K562 (cell line): ENCODE measurements around the gene ERCC1. TPM values are rescaled to one million over a fixed set of nuclear protein-coding genes. Genes with fewer than 3 reads are reported as not detected.

Source experiments
- BHLHE40 ChIP-seq: IDR thresholded peaks from 2 replicates; pipeline ENCODE4 v1.6.1; 2011; ENCODE audit warnings: low read length, improper control_type of control experiment
- CHCHD3 ChIP-seq: fragments of 250-450 bp; sonication (Bioruptor Pico); IDR thresholded peaks from 2 replicates; pipeline ENCODE4 v2.1.2; 2022; ENCODE audit warnings: mild to moderate bottlenecking
- CREM ChIP-seq: IDR thresholded peaks from 2 replicates; pipeline ENCODE4 v1.6.1; 2014; ENCODE audit warnings: antibody characterized with exemption, low read depth
- CTBP1 ChIP-seq: fragments of 450-650 bp; IDR thresholded peaks from 2 replicates; pipeline ENCODE4 v1.6.1; 2016; ENCODE audit warnings: borderline replicate concordance
- GABPB2 ChIP-seq: fragments of 250-450 bp; sonication (Bioruptor Pico); conservative IDR thresholded peaks from 2 replicates; pipeline ENCODE4 v1.5.1; 2021; ENCODE audit warnings: mild to moderate bottlenecking
- HDAC2 ChIP-seq: fragments of 450-650 bp; IDR thresholded peaks from 2 replicates; pipeline ENCODE4 v1.6.1; 2016; ENCODE audit warnings: mild to moderate bottlenecking
- HDAC3 ChIP-seq: fragments of 450-650 bp; IDR thresholded peaks from 2 replicates; pipeline ENCODE4 v1.6.1; 2018; ENCODE audit warnings: borderline replicate concordance, mild to moderate bottlenecking, moderate library complexity; ENCODE audit not compliant: partially characterized antibody
- JUND ChIP-seq, 2 experiments: IDR thresholded peaks; 2 replicates in 1 of 2; 3 replicates in 1 of 2; pipeline ENCODE4 v1.6.1; 2011; ENCODE audit warnings: borderline replicate concordance in 2 of 2, low read depth in 2 of 2, low read length in 2 of 2, improper control_type of control experiment in 1 of 2, missing biosample characterization in 1 of 2, missing genetic modification characterization in 1 of 2, missing genetic modification reagents in 1 of 2
- LARP7 ChIP-seq: fragments of 450-650 bp; IDR thresholded peaks from 2 replicates; pipeline ENCODE4 v1.6.1; 2016
- NELFE ChIP-seq: IDR thresholded peaks from 2 replicates; pipeline ENCODE4 v1.6.1; 2011; ENCODE audit warnings: mild to moderate bottlenecking; ENCODE audit not compliant: insufficient read depth, insufficient read length
- NUFIP1 ChIP-seq: fragments of 450-650 bp; IDR thresholded peaks from 2 replicates; pipeline ENCODE4 v1.6.1; 2018; ENCODE audit not compliant: partially characterized antibody
- POLR2B ChIP-seq: fragments of 450-650 bp; IDR thresholded peaks from 2 replicates; pipeline ENCODE4 v1.6.1; 2018; ENCODE audit warnings: low read depth; ENCODE audit not compliant: partially characterized antibody
- RBFOX2 ChIP-seq: fragments of 200-400 bp; formaldehyde crosslinking; IDR thresholded peaks from 2 replicates; pipeline ENCODE4 v1.6.1; 2017; ENCODE audit warnings: low read depth, mild to moderate bottlenecking, low read length, moderate library complexity
- RBM22 ChIP-seq: fragments of 200-400 bp; formaldehyde crosslinking; IDR thresholded peaks from 2 replicates; pipeline ENCODE4 v1.6.1; 2018; ENCODE audit warnings: low read length, low read depth; ENCODE audit not compliant: poor library complexity, severe bottlenecking
- RCOR1 ChIP-seq, 2 experiments: IDR thresholded peaks; 2 replicates each; pipeline ENCODE4 v1.6.1; 2012; ENCODE audit warnings: low read depth in 2 of 2, low read length in 2 of 2, borderline replicate concordance in 1 of 2, improper control_type of control experiment in 1 of 2
- RUNX1 ChIP-seq: sonication (generic); IDR thresholded peaks from 2 replicates; pipeline ENCODE4 v1.6.1; 2016; ENCODE audit warnings: antibody characterized with exemption, low read depth
- SMAD3 ChIP-seq: fragments of 450-650 bp; formaldehyde crosslinking; conservative IDR thresholded peaks from 2 replicates; pipeline ENCODE4 v1.4.0; 2020; ENCODE audit warnings: mild to moderate bottlenecking
- SMARCC2 ChIP-seq: fragments of 450-650 bp; IDR thresholded peaks from 2 replicates; pipeline ENCODE4 v1.6.1; 2017; ENCODE audit warnings: antibody characterized with exemption, moderate library complexity, mild to moderate bottlenecking, low read depth
- SUPT5H ChIP-seq: fragments of 450-650 bp; IDR thresholded peaks from 2 replicates; pipeline ENCODE4 v1.6.1; 2016
- polyA plus RNA-seq, 8 experiments: library from polyadenylated mRNA; depleted of rRNA in 4 of 8; stranded (reverse) in 5 of 8; unstranded in 3 of 8; fragments of >200 nt; fragmentation: Nextera tagmentation in 2 of 8; fragmentation: Illumina TruSeq in 1 of 8; extraction: Ambion mirVana in 2 of 8; extraction: Trizol in 1 of 8; gene quantifications; 2 replicates each; pipeline versions ENCODE4 v1.2.1 to v1.2.3, GENCODE V29; 2011 to 2014; ENCODE audit warnings: inconsistent platforms in 1 of 8, missing spikeins in 1 of 8
- total RNA-seq, 7 experiments: library from RNA; depleted of rRNA in 6 of 7; stranded (reverse); fragments of >200 nt in 6 of 7; fragmentation: Illumina TruSeq in 2 of 7; extraction: Trizol in 2 of 7; gene quantifications; 2 replicates each; pipeline versions ENCODE4 v1.2.1 to v1.2.3, GENCODE V29; 2011 to 2021; ENCODE audit warnings: low replicate concordance in 1 of 7
- TF ChIP-seq, protein P1 (sequence below), 2 experiments: fragments of 450-650 bp in 1 of 2; sonication (generic) in 1 of 2; formaldehyde crosslinking in 1 of 2; IDR thresholded peaks; 2 replicates each; pipeline versions ENCODE4 v1.7.1 to v1.9.0; 2016 to 2022; ENCODE audit warnings: inconsistent platforms in 1 of 2, mild to moderate bottlenecking in 1 of 2, missing genetic modification reagents in 1 of 2

The ERCC1 gene
- total and polyA plus RNA-seq, 9 of the 15 experiments (the other 6 are each of a cell fraction or from before 2014, with no cell fraction given): 9.3 to 92.6 (median 60.0) TPM

- peak; percentile 78 for TF ChIP-seq POLR2B
- TF ChIP-seq CTBP1: peak; percentile 82; the same call in 1 of the 2 replicates
- TF ChIP-seq JUND (IDR thresholded peaks at IDR 0.05; ENCODE audit: borderline replicate concordance, low read depth, low read length): peak; percentile 97
- no peak for TF ChIP-seq JUND (tag; IDR thresholded peaks at IDR 0.05; ENCODE audit: borderline replicate concordance, low read depth, low read length)
- 0 out of 4 replicates have a peak, but pooled peaks of 1 of the 2 experiments have one; percentile 30 for TF ChIP-seq RCOR1 (IDR thresholded peaks at IDR 0.05; ENCODE audit: borderline replicate concordance in 1 of 2, low read depth in 2 of 2, low read length in 2 of 2)
- TF ChIP-seq BHLHE40: peak; percentile 94
- TF ChIP-seq RUNX1: no peak
- TF ChIP-seq LARP7: peak; percentile 31; the same call in 1 of the 2 replicates
- peak; percentile 95 for TF ChIP-seq HDAC2
- peak; percentile 92 for TF ChIP-seq NUFIP1
- TF ChIP-seq SMAD3 (CRISPR knock-in tag): 0 out of 2 replicates have a peak, but pooled peaks have one; percentile 73
- peak; percentile 62 for TF ChIP-seq CREM
- no peak for TF ChIP-seq NELFE
- no peak for TF ChIP-seq GABPB2 (CRISPR knock-in tag)
- TF ChIP-seq HDAC3: peak; percentile 53
- TF ChIP-seq SMARCC2: peak; percentile 26; the same call in 1 of the 2 replicates
- peak; percentile 80 for TF ChIP-seq RBM22
- peak; percentile 87 for TF ChIP-seq SUPT5H
- peak; percentile 74 for TF ChIP-seq RBFOX2
- TF ChIP-seq CHCHD3 (CRISPR knock-in tag): no peak
- TF ChIP-seq, protein P1, sequence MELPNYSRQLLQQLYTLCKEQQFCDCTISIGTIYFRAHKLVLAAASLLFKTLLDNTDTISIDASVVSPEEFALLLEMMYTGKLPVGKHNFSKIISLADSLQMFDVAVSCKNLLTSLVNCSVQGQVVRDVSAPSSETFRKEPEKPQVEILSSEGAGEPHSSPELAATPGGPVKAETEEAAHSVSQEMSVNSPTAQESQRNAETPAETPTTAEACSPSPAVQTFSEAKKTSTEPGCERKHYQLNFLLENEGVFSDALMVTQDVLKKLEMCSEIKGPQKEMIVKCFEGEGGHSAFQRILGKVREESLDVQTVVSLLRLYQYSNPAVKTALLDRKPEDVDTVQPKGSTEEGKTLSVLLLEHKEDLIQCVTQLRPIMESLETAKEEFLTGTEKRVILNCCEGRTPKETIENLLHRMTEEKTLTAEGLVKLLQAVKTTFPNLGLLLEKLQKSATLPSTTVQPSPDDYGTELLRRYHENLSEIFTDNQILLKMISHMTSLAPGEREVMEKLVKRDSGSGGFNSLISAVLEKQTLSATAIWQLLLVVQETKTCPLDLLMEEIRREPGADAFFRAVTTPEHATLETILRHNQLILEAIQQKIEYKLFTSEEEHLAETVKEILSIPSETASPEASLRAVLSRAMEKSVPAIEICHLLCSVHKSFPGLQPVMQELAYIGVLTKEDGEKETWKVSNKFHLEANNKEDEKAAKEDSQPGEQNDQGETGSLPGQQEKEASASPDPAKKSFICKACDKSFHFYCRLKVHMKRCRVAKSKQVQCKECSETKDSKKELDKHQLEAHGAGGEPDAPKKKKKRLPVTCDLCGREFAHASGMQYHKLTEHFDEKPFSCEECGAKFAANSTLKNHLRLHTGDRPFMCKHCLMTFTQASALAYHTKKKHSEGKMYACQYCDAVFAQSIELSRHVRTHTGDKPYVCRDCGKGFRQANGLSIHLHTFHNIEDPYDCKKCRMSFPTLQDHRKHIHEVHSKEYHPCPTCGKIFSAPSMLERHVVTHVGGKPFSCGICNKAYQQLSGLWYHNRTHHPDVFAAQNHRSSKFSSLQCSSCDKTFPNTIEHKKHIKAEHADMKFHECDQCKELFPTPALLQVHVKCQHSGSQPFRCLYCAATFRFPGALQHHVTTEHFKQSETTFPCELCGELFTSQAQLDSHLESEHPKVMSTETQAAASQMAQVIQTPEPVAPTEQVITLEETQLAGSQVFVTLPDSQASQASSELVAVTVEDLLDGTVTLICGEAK (IDR thresholded peaks at IDR 0.05): peak; percentile 69; the same call in 1 of the 2 replicates
- TF ChIP-seq, protein P1 (CRISPR knock-in tag; IDR thresholded peaks at IDR 0.05): no peak
Observed at GRCh38 chr19:45406226-45407090, 17.3 kb downstream of the ERCC1 start, which contains the start of gene POLR1G (continued).
